VCaP (cell line): Measurements from ENCODE around the gene TMEM185B.
"Not testable (repeated sequence)": the region's sequence is repeated elsewhere in the genome, so short reads cannot be mapped to it uniquely, and the experiment has no call there.

Source experiments
- H3K27ac ChIP-seq: fragments of 450-650 bp; 2 replicates; pipeline ENCODE4 v1.5.1; 2017
- CTCF ChIP-seq: fragments of 450-650 bp; conservative IDR thresholded peaks from 2 replicates; pipeline ENCODE4 v1.5.1; 2017; ENCODE audit warnings: mild to moderate bottlenecking, moderate library complexity

The TMEM185B gene

GRCh38 chr2:120208381-120209353 is 14.5 kb downstream of the TMEM185B start:
- no peak for TF ChIP-seq CTCF
- H3K27ac ChIP-seq, result no peak overlapping the region

- no peak overlapping the region for H3K27ac ChIP-seq
- 0 out of 2 replicates have a peak, but pooled peaks have one; percentile 14 for TF ChIP-seq CTCF
Observed at GRCh38 chr2:120206022-120206581, 17.1 kb downstream of the TMEM185B start.

- H3K27ac ChIP-seq, result no peak overlapping the region
- TF ChIP-seq CTCF, result no peak
Observed at GRCh38 chr2:120204945-120205670, 18.1 kb downstream of the TMEM185B start.

- no peak for TF ChIP-seq CTCF
- H3K27ac ChIP-seq, result no peak overlapping the region
Observed at GRCh38 chr2:120204417-120204816, 18.8 kb downstream of the TMEM185B start.

GRCh38 chr2:120204022-120204405 is 19.2 kb downstream of the TMEM185B start:
- no peak overlapping the region for H3K27ac ChIP-seq
- no peak for TF ChIP-seq CTCF

GRCh38 chr2:120203251-120204021 is 19.8 kb downstream of the TMEM185B start:
- no peak for TF ChIP-seq CTCF
- no peak overlapping the region for H3K27ac ChIP-seq

GRCh38 chr2:120199817-120200459 is 23.3 kb downstream of the TMEM185B start:
- H3K27ac ChIP-seq, result not testable (repeated sequence)
